Neural cell (in vitro differentiated cells): Measurements from ENCODE around the gene BRF1. TPM values are rescaled to one million over a fixed set of nuclear protein-coding genes. Genes with fewer than 3 reads are reported as not detected.

Source experiments
- H2AFZ ChIP-seq: fragments of 200-600, 300-800 bp; sonication (generic), shearing (Covaris generic); 2 replicates; pipeline ENCODE4 v1.6.0; 2014; ENCODE audit warnings: low read depth, mild to moderate bottlenecking, antibody characterized with exemption, low read length, moderate library complexity
- H3F3A ChIP-seq: fragments of 200-600 bp; shearing (Covaris generic); 2 replicates; pipeline ENCODE4 v1.6.1; 2016; ENCODE audit warnings: mild to moderate bottlenecking, moderate library complexity, mixed read lengths, antibody characterized with exemption, low read length; ENCODE audit not compliant: insufficient read depth, poor library complexity, severe bottlenecking
- H3K27ac ChIP-seq: fragments of 200-600, 300-800 bp; sonication (generic), shearing (Covaris generic); 2 replicates; pipeline ENCODE4 v1.5.1; 2014; ENCODE audit warnings: mild to moderate bottlenecking, low read length, moderate library complexity
- H3K27me3 ChIP-seq: fragments of 300-800, 200-600 bp; sonication (generic), shearing (Covaris generic); 2 replicates; pipeline ENCODE4 v1.6.0; 2014; ENCODE audit warnings: mild to moderate bottlenecking, low read depth, low read length, moderate library complexity; ENCODE audit not compliant: insufficient read depth
- H3K36me3 ChIP-seq: fragments of 300-800, 200-600 bp; sonication (generic), shearing (Covaris generic); 2 replicates; pipeline ENCODE4 v1.5.1; 2014; ENCODE audit warnings: mild to moderate bottlenecking, antibody characterized with exemption, low read length, moderate library complexity; ENCODE audit not compliant: insufficient read depth
- H3K4me2 ChIP-seq: fragments of 300-800, 200-600 bp; sonication (generic), shearing (Covaris generic); 2 replicates; pipeline ENCODE4 v1.6.0; 2014; ENCODE audit warnings: mild to moderate bottlenecking, low read length
- H3K4me3 ChIP-seq: fragments of 300-800, 200-600 bp; sonication (generic), shearing (Covaris generic); 2 replicates; pipeline ENCODE4 v1.5.1; 2014; ENCODE audit warnings: mild to moderate bottlenecking, low read length, moderate library complexity
- H3K79me2 ChIP-seq: fragments of 200-600 bp; shearing (Covaris generic); replicated peaks from 2 replicates; pipeline ENCODE4 v1.6.0; 2014; ENCODE audit warnings: mild to moderate bottlenecking, low read length, moderate library complexity; ENCODE audit not compliant: insufficient read depth
- H3K9ac ChIP-seq: fragments of 300-800, 200-600 bp; sonication (generic), shearing (Covaris generic); 2 replicates; pipeline ENCODE4 v1.6.1; 2016; ENCODE audit warnings: mild to moderate bottlenecking, low read length, mixed read lengths
- H3K9me2 ChIP-seq: fragments of 200-600 bp; shearing (Covaris generic); 2 replicates; pipeline ENCODE4 v1.6.1; 2016; ENCODE audit warnings: mild to moderate bottlenecking, low read length, mixed read lengths; ENCODE audit not compliant: insufficient read depth
- H3K9me3 ChIP-seq: fragments of 200-600, 300-800 bp; sonication (generic), shearing (Covaris generic); 2 replicates; pipeline ENCODE4 v1.6.1; 2016; ENCODE audit warnings: mild to moderate bottlenecking, mixed run types, low read length, moderate library complexity, mixed read lengths
- H4K20me1 ChIP-seq: fragments of 200-600 bp; shearing (Covaris generic); 2 replicates; pipeline ENCODE4 v1.6.1; 2016; ENCODE audit warnings: mild to moderate bottlenecking, mixed run types; ENCODE audit not compliant: insufficient read depth
- EP300 ChIP-seq: fragments of 450-650 bp; conservative IDR thresholded peaks from 2 replicates; pipeline ENCODE4 v1.6.1; 2014; ENCODE audit warnings: antibody characterized with exemption, mild to moderate bottlenecking, moderate library complexity; ENCODE audit not compliant: poor library complexity, severe bottlenecking
- EZH2 ChIP-seq: fragments of 200-600, 300-800 bp; shearing (Covaris generic), sonication (generic); IDR thresholded peaks from 2 replicates; pipeline ENCODE4 v1.6.1; 2014; ENCODE audit warnings: antibody characterized with exemption, low read length, borderline replicate concordance, mild to moderate bottlenecking; ENCODE audit not compliant: insufficient read depth, poor library complexity, severe bottlenecking
- MXI1 ChIP-seq: fragments of 450-650 bp; conservative IDR thresholded peaks from 2 replicates; pipeline ENCODE4 v1.6.1; 2014; ENCODE audit warnings: antibody characterized with exemption, mild to moderate bottlenecking; ENCODE audit not compliant: poor library complexity, severe bottlenecking
- POLR2AphosphoS5 ChIP-seq: IDR thresholded peaks from 2 replicates; pipeline ENCODE4 v1.6.1; 2012
- RAD21 ChIP-seq: fragments of 450-650 bp; conservative IDR thresholded peaks from 2 replicates; pipeline ENCODE4 v1.6.1; 2014; ENCODE audit warnings: antibody characterized with exemption, mild to moderate bottlenecking, moderate library complexity
- SMC3 ChIP-seq: fragments of 450-650 bp; conservative IDR thresholded peaks from 2 replicates; pipeline ENCODE4 v1.6.1; 2014; ENCODE audit warnings: antibody characterized with exemption, mild to moderate bottlenecking, moderate library complexity; ENCODE audit not compliant: poor library complexity
- TAF1 ChIP-seq: IDR thresholded peaks from 2 replicates; pipeline ENCODE4 v1.6.1; 2012; ENCODE audit warnings: low read depth
- polyA plus RNA-seq: library from polyadenylated mRNA; depleted of rRNA; stranded (reverse); fragments of >200 nt; gene quantifications from 2 replicates; pipeline ENCODE4 v1.2.3, GENCODE V29; 2014
- TF ChIP-seq, protein P1 (sequence below): fragments of 450-650 bp; IDR thresholded peaks from 2 replicates; pipeline ENCODE4 v1.5.1; 2014; ENCODE audit warnings: antibody characterized with exemption, mild to moderate bottlenecking, moderate library complexity; ENCODE audit not compliant: poor library complexity, severe bottlenecking
- TF ChIP-seq, protein P2 (sequence below): IDR thresholded peaks from 2 replicates; pipeline ENCODE4 v1.6.1; 2012; ENCODE audit warnings: borderline replicate concordance

The BRF1 gene
- polyA plus RNA-seq, 1 donor from 2014 or later: 69.4 TPM

DNA sequence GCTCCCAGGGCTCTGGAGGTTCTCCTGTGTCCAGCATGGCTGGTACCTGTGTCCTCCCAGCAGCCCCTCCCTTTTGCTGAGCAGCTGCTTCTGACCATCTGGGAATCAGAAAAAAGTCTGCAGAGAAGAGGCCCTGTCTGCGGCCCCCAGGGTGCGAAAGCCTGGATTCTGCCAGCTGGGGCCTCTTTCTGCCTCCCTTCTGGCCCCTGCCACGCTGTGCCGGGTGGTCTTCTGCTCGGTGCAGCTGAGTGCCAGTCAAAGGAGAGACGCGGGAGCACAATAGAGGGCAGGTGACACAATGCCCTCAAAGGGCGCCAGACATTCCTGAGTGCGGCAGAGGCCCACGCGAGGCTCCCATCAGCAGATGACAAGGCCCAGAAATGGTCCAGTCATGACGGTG lies 39.8 kb downstream of the BRF1 start:
- no peaks in the 10 kb centered on the region for H3F3A ChIP-seq
- no peaks in the 10 kb centered on the region for H3K9me3 ChIP-seq
- no peak overlapping the region for H2AFZ ChIP-seq
- H3K36me3 ChIP-seq: no peaks in the 10 kb centered on the region
- TF ChIP-seq SMC3 (no peak), EP300 (no peak), EZH2 (no peak), RAD21 (no peak), TAF1 (no peak), MXI1 (no peak), POLR2AphosphoS5 (no peak)
- TF ChIP-seq, protein P1, sequence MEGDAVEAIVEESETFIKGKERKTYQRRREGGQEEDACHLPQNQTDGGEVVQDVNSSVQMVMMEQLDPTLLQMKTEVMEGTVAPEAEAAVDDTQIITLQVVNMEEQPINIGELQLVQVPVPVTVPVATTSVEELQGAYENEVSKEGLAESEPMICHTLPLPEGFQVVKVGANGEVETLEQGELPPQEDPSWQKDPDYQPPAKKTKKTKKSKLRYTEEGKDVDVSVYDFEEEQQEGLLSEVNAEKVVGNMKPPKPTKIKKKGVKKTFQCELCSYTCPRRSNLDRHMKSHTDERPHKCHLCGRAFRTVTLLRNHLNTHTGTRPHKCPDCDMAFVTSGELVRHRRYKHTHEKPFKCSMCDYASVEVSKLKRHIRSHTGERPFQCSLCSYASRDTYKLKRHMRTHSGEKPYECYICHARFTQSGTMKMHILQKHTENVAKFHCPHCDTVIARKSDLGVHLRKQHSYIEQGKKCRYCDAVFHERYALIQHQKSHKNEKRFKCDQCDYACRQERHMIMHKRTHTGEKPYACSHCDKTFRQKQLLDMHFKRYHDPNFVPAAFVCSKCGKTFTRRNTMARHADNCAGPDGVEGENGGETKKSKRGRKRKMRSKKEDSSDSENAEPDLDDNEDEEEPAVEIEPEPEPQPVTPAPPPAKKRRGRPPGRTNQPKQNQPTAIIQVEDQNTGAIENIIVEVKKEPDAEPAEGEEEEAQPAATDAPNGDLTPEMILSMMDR: no peak
- TF ChIP-seq, protein P2, sequence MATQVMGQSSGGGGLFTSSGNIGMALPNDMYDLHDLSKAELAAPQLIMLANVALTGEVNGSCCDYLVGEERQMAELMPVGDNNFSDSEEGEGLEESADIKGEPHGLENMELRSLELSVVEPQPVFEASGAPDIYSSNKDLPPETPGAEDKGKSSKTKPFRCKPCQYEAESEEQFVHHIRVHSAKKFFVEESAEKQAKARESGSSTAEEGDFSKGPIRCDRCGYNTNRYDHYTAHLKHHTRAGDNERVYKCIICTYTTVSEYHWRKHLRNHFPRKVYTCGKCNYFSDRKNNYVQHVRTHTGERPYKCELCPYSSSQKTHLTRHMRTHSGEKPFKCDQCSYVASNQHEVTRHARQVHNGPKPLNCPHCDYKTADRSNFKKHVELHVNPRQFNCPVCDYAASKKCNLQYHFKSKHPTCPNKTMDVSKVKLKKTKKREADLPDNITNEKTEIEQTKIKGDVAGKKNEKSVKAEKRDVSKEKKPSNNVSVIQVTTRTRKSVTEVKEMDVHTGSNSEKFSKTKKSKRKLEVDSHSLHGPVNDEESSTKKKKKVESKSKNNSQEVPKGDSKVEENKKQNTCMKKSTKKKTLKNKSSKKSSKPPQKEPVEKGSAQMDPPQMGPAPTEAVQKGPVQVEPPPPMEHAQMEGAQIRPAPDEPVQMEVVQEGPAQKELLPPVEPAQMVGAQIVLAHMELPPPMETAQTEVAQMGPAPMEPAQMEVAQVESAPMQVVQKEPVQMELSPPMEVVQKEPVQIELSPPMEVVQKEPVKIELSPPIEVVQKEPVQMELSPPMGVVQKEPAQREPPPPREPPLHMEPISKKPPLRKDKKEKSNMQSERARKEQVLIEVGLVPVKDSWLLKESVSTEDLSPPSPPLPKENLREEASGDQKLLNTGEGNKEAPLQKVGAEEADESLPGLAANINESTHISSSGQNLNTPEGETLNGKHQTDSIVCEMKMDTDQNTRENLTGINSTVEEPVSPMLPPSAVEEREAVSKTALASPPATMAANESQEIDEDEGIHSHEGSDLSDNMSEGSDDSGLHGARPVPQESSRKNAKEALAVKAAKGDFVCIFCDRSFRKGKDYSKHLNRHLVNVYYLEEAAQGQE: no peak
- no peak overlapping the region for H3K9ac ChIP-seq
- no peaks in the 10 kb centered on the region for H4K20me1 ChIP-seq
- no peak overlapping the region for H3K4me3 ChIP-seq
- H3K79me2 ChIP-seq: no peaks in the 10 kb centered on the region
- H3K27me3 ChIP-seq: no peaks in the 10 kb centered on the region
- H3K4me2 ChIP-seq: no peak overlapping the region
- H3K27ac ChIP-seq: no peak overlapping the region
- no peaks in the 10 kb centered on the region for H3K9me2 ChIP-seq

DNA sequence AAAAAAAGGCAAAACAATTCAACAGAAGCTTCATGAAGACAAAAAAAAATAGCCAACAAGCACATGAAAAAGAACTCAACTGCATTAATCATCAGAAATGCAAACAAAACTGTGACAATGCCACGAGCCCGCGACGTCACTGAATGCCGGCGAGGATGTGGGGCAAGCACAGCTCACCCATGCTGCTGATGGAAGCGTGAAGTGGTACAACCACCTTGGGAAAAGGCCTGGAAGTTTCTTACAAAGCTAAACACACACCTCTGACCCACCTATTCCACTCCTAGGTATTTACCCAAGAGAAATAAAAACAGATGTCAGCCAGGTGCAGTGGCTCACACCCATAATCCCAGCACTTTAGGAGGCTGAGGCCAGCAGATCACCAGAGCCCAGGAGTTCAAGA lies 42.0 kb downstream of the BRF1 start:
- Histone ChIP-seq H3K9me2 (no peaks in the 10 kb centered on the region), H3K36me3 (no peaks in the 10 kb centered on the region), H3K27me3 (no peaks in the 10 kb centered on the region), H3K4me3 (no peak overlapping the region), H3K4me2 (no peak overlapping the region), H3K9ac (no peak overlapping the region), H3F3A (no peaks in the 10 kb centered on the region), H3K79me2 (no peaks in the 10 kb centered on the region), H3K9me3 (no peaks in the 10 kb centered on the region), H4K20me1 (no peaks in the 10 kb centered on the region), H3K27ac (no peak overlapping the region), H2AFZ (no peak overlapping the region)
- no peak for TF ChIP-seq TAF1
- no peak for TF ChIP-seq RAD21
- TF ChIP-seq, protein P2: no peak
- TF ChIP-seq, protein P1: no peak
- TF ChIP-seq SMC3: no peak
- TF ChIP-seq EZH2: no peak
- no peak for TF ChIP-seq MXI1
- no peak for TF ChIP-seq EP300
- no peak for TF ChIP-seq POLR2AphosphoS5
